HEK293 (cell line): ENCODE results near the gene SLC25A45.

Experiments
- CTCF ChIP-seq: fragments of 450-650 bp; formaldehyde crosslinking; IDR thresholded peaks from 2 replicates; pipeline ENCODE4 v1.5.1; 2016; ENCODE audit warnings: missing biosample characterization, missing genetic modification characterization
- REST ChIP-seq: fragments of 450-650 bp; formaldehyde crosslinking; IDR thresholded peaks from 2 replicates; pipeline ENCODE4 v1.5.1; 2016; ENCODE audit warnings: missing biosample characterization, missing genetic modification characterization
- SALL2 ChIP-seq: fragments of 450-650 bp; formaldehyde crosslinking; IDR thresholded peaks from 2 replicates; pipeline ENCODE4 v1.5.0; 2017; ENCODE audit warnings: missing biosample characterization, mild to moderate bottlenecking, missing genetic modification characterization, borderline replicate concordance
- ZNF16 ChIP-seq: fragments of 450-650 bp; formaldehyde crosslinking; IDR thresholded peaks from 2 replicates; pipeline ENCODE4 v1.5.1; 2016; ENCODE audit warnings: low read depth, missing biosample characterization, missing genetic modification characterization
- ZNF280D ChIP-seq: fragments of 450-650 bp; formaldehyde crosslinking; IDR thresholded peaks from 2 replicates; pipeline ENCODE4 v1.5.1; 2016; ENCODE audit warnings: missing biosample characterization, missing genetic modification characterization
- ZNF473 ChIP-seq: fragments of 450-650 bp; formaldehyde crosslinking; IDR thresholded peaks from 2 replicates; pipeline ENCODE4 v1.5.1; 2017; ENCODE audit warnings: missing biosample characterization, missing genetic modification characterization
- ZNF501 ChIP-seq: fragments of 450-650 bp; formaldehyde crosslinking; IDR thresholded peaks from 2 replicates; pipeline ENCODE4 v1.5.1; 2016; ENCODE audit warnings: missing biosample characterization, missing genetic modification characterization
- ZNF623 ChIP-seq: fragments of 450-650 bp; formaldehyde crosslinking; IDR thresholded peaks from 2 replicates; pipeline ENCODE4 v1.5.1; 2016; ENCODE audit warnings: missing biosample characterization, missing genetic modification characterization

- TF ChIP-seq CTCF (tag by site-specific recombination) (no peak), SALL2 (tag by site-specific recombination) (no peak), REST (no peak), ZNF501 (tag by site-specific recombination) (no peak), ZNF623 (tag by site-specific recombination) (no peak), ZNF473 (tag by site-specific recombination) (no peak), ZNF16 (tag by site-specific recombination) (no peak), ZNF280D (no peak)
Observed at GRCh38 chr11:65404638-65405339, 22.3 kb upstream of the SLC25A45 start.
